ENCODE results near the gene KISS1R.

Gene KISS1R

GRCh38 chr19:936175-936546 is 19.0 kb downstream of the KISS1R start:
- no peak for ATAC-seq
- no peak for TF ChIP-seq ISL1 (CRISPR knock-in tag; IDR thresholded peaks at IDR 0.05)
- TF ChIP-seq ZNF70 (CRISPR knock-in tag; IDR thresholded peaks at IDR 0.05): no peak
- no peak for TF ChIP-seq RARB (CRISPR knock-in tag; IDR thresholded peaks at IDR 0.05)
- no peak for TF ChIP-seq ARNTL (CRISPR knock-in tag; IDR thresholded peaks at IDR 0.05; ENCODE audit: borderline replicate concordance, low read depth)
- no peak for TF ChIP-seq ZNF565 (CRISPR knock-in tag; conservative IDR thresholded peaks at IDR 0.05; ENCODE audit: low read depth)
- TF ChIP-seq TCF4 (CRISPR knock-in tag; IDR thresholded peaks at IDR 0.05; ENCODE audit: borderline replicate concordance): no peak
- TF ChIP-seq, protein P1, sequence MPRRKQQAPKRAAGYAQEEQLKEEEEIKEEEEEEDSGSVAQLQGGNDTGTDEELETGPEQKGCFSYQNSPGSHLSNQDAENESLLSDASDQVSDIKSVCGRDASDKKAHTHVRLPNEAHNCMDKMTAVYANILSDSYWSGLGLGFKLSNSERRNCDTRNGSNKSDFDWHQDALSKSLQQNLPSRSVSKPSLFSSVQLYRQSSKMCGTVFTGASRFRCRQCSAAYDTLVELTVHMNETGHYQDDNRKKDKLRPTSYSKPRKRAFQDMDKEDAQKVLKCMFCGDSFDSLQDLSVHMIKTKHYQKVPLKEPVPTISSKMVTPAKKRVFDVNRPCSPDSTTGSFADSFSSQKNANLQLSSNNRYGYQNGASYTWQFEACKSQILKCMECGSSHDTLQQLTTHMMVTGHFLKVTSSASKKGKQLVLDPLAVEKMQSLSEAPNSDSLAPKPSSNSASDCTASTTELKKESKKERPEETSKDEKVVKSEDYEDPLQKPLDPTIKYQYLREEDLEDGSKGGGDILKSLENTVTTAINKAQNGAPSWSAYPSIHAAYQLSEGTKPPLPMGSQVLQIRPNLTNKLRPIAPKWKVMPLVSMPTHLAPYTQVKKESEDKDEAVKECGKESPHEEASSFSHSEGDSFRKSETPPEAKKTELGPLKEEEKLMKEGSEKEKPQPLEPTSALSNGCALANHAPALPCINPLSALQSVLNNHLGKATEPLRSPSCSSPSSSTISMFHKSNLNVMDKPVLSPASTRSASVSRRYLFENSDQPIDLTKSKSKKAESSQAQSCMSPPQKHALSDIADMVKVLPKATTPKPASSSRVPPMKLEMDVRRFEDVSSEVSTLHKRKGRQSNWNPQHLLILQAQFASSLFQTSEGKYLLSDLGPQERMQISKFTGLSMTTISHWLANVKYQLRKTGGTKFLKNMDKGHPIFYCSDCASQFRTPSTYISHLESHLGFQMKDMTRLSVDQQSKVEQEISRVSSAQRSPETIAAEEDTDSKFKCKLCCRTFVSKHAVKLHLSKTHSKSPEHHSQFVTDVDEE (CRISPR knock-in tag; IDR thresholded peaks at IDR 0.05): no peak
- TF ChIP-seq SNAI2 (CRISPR knock-in tag; IDR thresholded peaks at IDR 0.05): no peak

DNA sequence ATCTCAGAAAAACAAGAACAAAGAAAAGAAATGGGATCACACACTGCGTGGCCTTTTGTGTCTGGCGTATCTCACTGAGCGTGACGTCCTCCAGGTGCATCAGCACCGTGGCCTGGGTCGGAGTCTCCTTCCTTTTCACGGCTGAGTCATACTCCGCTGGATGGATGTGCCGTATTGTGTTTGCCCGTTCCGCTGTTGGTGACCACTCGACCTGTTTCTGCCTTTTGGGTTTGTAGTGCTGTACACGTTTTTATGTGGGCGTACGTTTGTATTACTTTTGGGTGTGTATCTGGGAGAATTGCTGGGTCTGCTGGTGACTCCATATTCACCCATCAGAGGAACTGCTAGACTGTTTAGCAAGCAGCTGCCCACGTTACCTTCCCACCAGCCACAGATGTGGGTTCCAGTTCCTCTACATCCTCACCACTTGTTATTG is 20.1 kb downstream of the KISS1R start:
- no peak for ATAC-seq
- TF ChIP-seq ZFP3 (CRISPR knock-in tag; IDR thresholded peaks at IDR 0.05): no peak
- no peak for TF ChIP-seq RARB (CRISPR knock-in tag; IDR thresholded peaks at IDR 0.05)
- TF ChIP-seq, protein P2, sequence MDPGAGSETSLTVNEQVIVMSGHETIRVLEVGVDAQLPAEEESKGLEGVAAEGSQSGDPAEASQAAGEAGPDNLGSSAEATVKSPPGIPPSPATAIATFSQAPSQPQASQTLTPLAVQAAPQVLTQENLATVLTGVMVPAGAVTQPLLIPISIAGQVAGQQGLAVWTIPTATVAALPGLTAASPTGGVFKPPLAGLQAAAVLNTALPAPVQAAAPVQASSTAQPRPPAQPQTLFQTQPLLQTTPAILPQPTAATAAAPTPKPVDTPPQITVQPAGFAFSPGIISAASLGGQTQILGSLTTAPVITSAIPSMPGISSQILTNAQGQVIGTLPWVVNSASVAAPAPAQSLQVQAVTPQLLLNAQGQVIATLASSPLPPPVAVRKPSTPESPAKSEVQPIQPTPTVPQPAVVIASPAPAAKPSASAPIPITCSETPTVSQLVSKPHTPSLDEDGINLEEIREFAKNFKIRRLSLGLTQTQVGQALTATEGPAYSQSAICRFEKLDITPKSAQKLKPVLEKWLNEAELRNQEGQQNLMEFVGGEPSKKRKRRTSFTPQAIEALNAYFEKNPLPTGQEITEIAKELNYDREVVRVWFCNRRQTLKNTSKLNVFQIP (CRISPR knock-in tag; IDR thresholded peaks at IDR 0.05; ENCODE audit: borderline replicate concordance, low read depth): no peak
- no peak for TF ChIP-seq ZNF8 (CRISPR knock-in tag; IDR thresholded peaks at IDR 0.05)
- TF ChIP-seq CSRNP3 (CRISPR knock-in tag; IDR thresholded peaks at IDR 0.05): no peak
- TF ChIP-seq ZNF565 (CRISPR knock-in tag; conservative IDR thresholded peaks at IDR 0.05; ENCODE audit: low read depth): no peak
- no peak for TF ChIP-seq SNAI2 (CRISPR knock-in tag; IDR thresholded peaks at IDR 0.05)

DNA sequence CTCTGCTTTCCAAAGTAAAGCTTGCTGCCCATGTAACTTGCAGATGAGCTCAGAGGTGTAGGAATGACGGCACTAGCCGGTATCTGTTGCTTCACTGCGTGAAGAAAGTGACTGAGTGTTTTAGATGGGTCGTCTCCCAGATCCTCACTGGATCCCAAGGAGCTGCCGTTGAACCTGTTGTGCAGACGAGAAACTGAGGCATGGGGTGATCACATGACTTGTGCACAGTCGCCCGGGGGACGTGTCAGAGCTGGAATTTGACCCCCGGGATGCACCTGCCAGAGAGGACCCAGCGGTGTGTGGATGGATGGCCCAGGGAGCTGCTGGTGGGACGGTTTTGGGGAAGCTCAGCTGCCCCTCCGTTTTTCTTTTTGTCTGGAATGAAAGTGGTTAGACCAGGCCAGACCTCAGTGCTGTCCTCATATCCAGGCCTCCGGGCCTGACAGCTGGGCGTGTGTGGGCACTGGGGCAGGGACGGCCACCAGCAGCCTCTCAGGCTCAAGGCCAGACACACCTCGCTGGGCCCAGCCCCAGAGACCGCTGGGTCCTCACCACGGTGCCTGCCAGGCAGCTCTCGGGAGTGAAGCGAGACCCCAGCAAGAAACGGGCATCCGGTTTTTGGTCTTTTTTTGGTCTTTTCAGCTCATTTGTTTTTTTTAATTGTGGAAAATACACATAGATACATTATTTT is 21.2 kb downstream of the KISS1R start:
- no peak for ATAC-seq
- TF ChIP-seq BACH2 (CRISPR knock-in tag; IDR thresholded peaks at IDR 0.05; ENCODE audit: borderline replicate concordance) (no peak), RARB (CRISPR knock-in tag; IDR thresholded peaks at IDR 0.05) (no peak), CSDC2 (CRISPR knock-in tag; IDR thresholded peaks at IDR 0.05) (no peak), ZNF8 (CRISPR knock-in tag; IDR thresholded peaks at IDR 0.05) (no peak), GLIS3 (CRISPR knock-in tag; IDR thresholded peaks at IDR 0.05) (no peak), TOX (CRISPR knock-in tag; IDR thresholded peaks at IDR 0.05; ENCODE audit: borderline replicate concordance) (no peak)
- TF ChIP-seq, protein P2 (CRISPR knock-in tag; IDR thresholded peaks at IDR 0.05; ENCODE audit: borderline replicate concordance, low read depth): no peak

GRCh38 chr19:939439-939838 is 22.3 kb downstream of the KISS1R start:
- no peak for ATAC-seq
- TF ChIP-seq ZNF8 (CRISPR knock-in tag; IDR thresholded peaks at IDR 0.05) (no peak), TOX (CRISPR knock-in tag; IDR thresholded peaks at IDR 0.05; ENCODE audit: borderline replicate concordance) (no peak), CSDC2 (CRISPR knock-in tag; IDR thresholded peaks at IDR 0.05) (no peak), GLIS3 (CRISPR knock-in tag; IDR thresholded peaks at IDR 0.05) (no peak), ESRRG (CRISPR knock-in tag; IDR thresholded peaks at IDR 0.05) (no peak), ZNF70 (CRISPR knock-in tag; IDR thresholded peaks at IDR 0.05) (no peak), BACH2 (CRISPR knock-in tag; IDR thresholded peaks at IDR 0.05; ENCODE audit: borderline replicate concordance) (no peak), ZFP30 (CRISPR knock-in tag; IDR thresholded peaks at IDR 0.05) (no peak), PPARA (CRISPR knock-in tag; IDR thresholded peaks at IDR 0.05; ENCODE audit: borderline replicate concordance) (no peak), TCF4 (CRISPR knock-in tag; IDR thresholded peaks at IDR 0.05; ENCODE audit: borderline replicate concordance) (no peak), ZNF565 (CRISPR knock-in tag; conservative IDR thresholded peaks at IDR 0.05; ENCODE audit: low read depth) (no peak), CSRNP3 (CRISPR knock-in tag; IDR thresholded peaks at IDR 0.05) (no peak), CREB5 (CRISPR knock-in tag; IDR thresholded peaks at IDR 0.05; ENCODE audit: low read depth) (no peak), ISL1 (CRISPR knock-in tag; IDR thresholded peaks at IDR 0.05) (no peak), ZC3H10 (CRISPR knock-in tag; IDR thresholded peaks at IDR 0.05) (no peak), ZFP3 (CRISPR knock-in tag; IDR thresholded peaks at IDR 0.05) (no peak), OSR1 (CRISPR knock-in tag; IDR thresholded peaks at IDR 0.05) (no peak)
- TF ChIP-seq, protein P2 (CRISPR knock-in tag; IDR thresholded peaks at IDR 0.05; ENCODE audit: borderline replicate concordance, low read depth): no peak

Data from SK-N-SH treated with all-trans-retinoic acid at 6 μM for 48 hours (cell line).